Astrocyte (in vitro differentiated cells and primary cell): ENCODE data around the gene KASH5. TPM values are rescaled to one million over a fixed set of nuclear protein-coding genes. Genes with fewer than 3 reads are reported as not detected.

Experiments used
- DNase-seq: peaks from one replicate; pipeline ENCODE4 v3.0.0-alpha.2; 2010; ENCODE audit warnings: low read depth
- FAIRE-seq: peaks from 2 replicates; lab custom pipeline; 2011; peaks lifted over from hg19 to GRCh38; lab: Jason Lieb, UNC
- H2AFZ ChIP-seq: 2 replicates; pipeline ENCODE4 v1.6.0; 2012; ENCODE audit warnings: low read depth, low read length, inconsistent platforms
- H3K27ac ChIP-seq: 2 replicates; pipeline ENCODE4 v1.5.1; 2011; ENCODE audit warnings: low read depth, low read length, inconsistent platforms
- H3K27me3 ChIP-seq: 2 replicates; pipeline ENCODE4 v1.6.0; 2011; ENCODE audit warnings: low read length, inconsistent platforms; ENCODE audit not compliant: insufficient read depth
- H3K36me3 ChIP-seq: 2 replicates; pipeline ENCODE4 v1.5.1; 2011; ENCODE audit warnings: low read length, inconsistent platforms; ENCODE audit not compliant: insufficient read depth
- H3K4me1 ChIP-seq: 2 replicates; pipeline ENCODE4 v1.5.1; 2011; ENCODE audit warnings: low read length, inconsistent platforms; ENCODE audit not compliant: insufficient read depth
- H3K4me2 ChIP-seq: 2 replicates; pipeline ENCODE4 v1.6.0; 2012; ENCODE audit warnings: low read length, inconsistent platforms
- H3K4me3 ChIP-seq: 2 replicates; pipeline ENCODE4 v1.5.1; 2011; ENCODE audit warnings: low read depth, mild to moderate bottlenecking, low read length, inconsistent platforms; ENCODE audit not compliant: insufficient read depth
- H3K79me2 ChIP-seq: 2 replicates; pipeline ENCODE4 v1.6.0; 2012; ENCODE audit warnings: mild to moderate bottlenecking, low read length, inconsistent platforms; ENCODE audit not compliant: insufficient read depth
- H3K9ac ChIP-seq: 2 replicates; pipeline ENCODE4 v1.6.0; 2012; ENCODE audit warnings: mild to moderate bottlenecking, low read length, inconsistent platforms
- H3K9me3 ChIP-seq: 2 replicates; pipeline ENCODE4 v1.5.1; 2012; ENCODE audit warnings: low read depth, mild to moderate bottlenecking, low read length, inconsistent platforms; ENCODE audit not compliant: insufficient read depth
- H4K20me1 ChIP-seq: 2 replicates; pipeline ENCODE4 v1.6.0; 2012; ENCODE audit warnings: low read length, inconsistent platforms; ENCODE audit not compliant: insufficient read depth
- H3K27ac Mint-ChIP-seq: one replicate; pipeline ENCODE4 v1.8.0; 2021; ENCODE audit warnings: mild to moderate bottlenecking, mixed read lengths; ENCODE audit not compliant: unreplicated experiment
- H3K27me3 Mint-ChIP-seq: one replicate; pipeline ENCODE4 v1.8.0; 2021; ENCODE audit warnings: low read depth, mixed read lengths; ENCODE audit not compliant: unreplicated experiment
- H3K36me3 Mint-ChIP-seq: one replicate; pipeline ENCODE4 v1.8.0; 2021; ENCODE audit warnings: low read depth, mixed read lengths; ENCODE audit not compliant: unreplicated experiment
- H3K4me1 Mint-ChIP-seq: one replicate; pipeline ENCODE4 v1.8.0; 2021; ENCODE audit warnings: low read depth, mixed read lengths; ENCODE audit not compliant: unreplicated experiment
- H3K4me3 Mint-ChIP-seq: one replicate; pipeline ENCODE4 v1.8.0; 2021; ENCODE audit warnings: mild to moderate bottlenecking, moderate library complexity, mixed read lengths; ENCODE audit not compliant: unreplicated experiment
- H3K9me3 Mint-ChIP-seq: one replicate; pipeline ENCODE4 v1.8.0; 2021; ENCODE audit warnings: mild to moderate bottlenecking, mixed read lengths; ENCODE audit not compliant: unreplicated experiment
- CTCF ChIP-seq: IDR thresholded peaks from 2 replicates; pipeline ENCODE4 v1.5.1; 2011; ENCODE audit warnings: low read depth, mild to moderate bottlenecking, inconsistent platforms, low read length, moderate library complexity; ENCODE audit not compliant: insufficient read depth
- EZH2 ChIP-seq: IDR thresholded peaks from 2 replicates; pipeline ENCODE4 v1.6.1; 2012; ENCODE audit warnings: mild to moderate bottlenecking, low read length, inconsistent platforms; ENCODE audit not compliant: insufficient read depth
- total RNA-seq: library from RNA; stranded (reverse); gene quantifications from 2 replicates; pipeline ENCODE4 v1.2.1, GENCODE V29; 2021

Gene KASH5
- total RNA-seq, 1 donor from 2014 or later: not detected

GRCh38 chr19:49344505-49345423 lies 43.3 kb upstream of the KASH5 start:
- H3K36me3 Mint-ChIP-seq: peaks cover 45% of the 10 kb centered on the region

GRCh38 chr19:49347191-49347590 lies 40.9 kb upstream of the KASH5 start:
- no peaks in the 10 kb centered on the region for H3K4me1 Mint-ChIP-seq
- H3K4me3 ChIP-seq: no peak overlapping the region
- no peak overlapping the region for H3K4me2 ChIP-seq
- no peak overlapping the region for H3K9ac ChIP-seq
- H3K27ac ChIP-seq: no peak overlapping the region
- no peak overlapping the region for H3K27ac Mint-ChIP-seq
- H3K79me2 ChIP-seq: no peaks in the 10 kb centered on the region
- no peaks in the 10 kb centered on the region for H3K27me3 ChIP-seq
- no peaks in the 10 kb centered on the region for H3K9me3 Mint-ChIP-seq
- peaks cover 62% of the 10 kb centered on the region for H4K20me1 ChIP-seq
- H3K36me3 Mint-ChIP-seq: peaks cover 49% of the 10 kb centered on the region
- TF ChIP-seq CTCF (no peak), EZH2 (no peak)
- no peak for FAIRE-seq
- peaks cover 45% of the 10 kb centered on the region for H3K36me3 ChIP-seq
- H3K9me3 ChIP-seq: no peaks in the 10 kb centered on the region
- H3K4me1 ChIP-seq: no peaks in the 10 kb centered on the region
- DNase-seq: no peak
- no peak overlapping the region for H3K4me3 Mint-ChIP-seq
- no peaks in the 10 kb centered on the region for H3K27me3 Mint-ChIP-seq
- H2AFZ ChIP-seq: no peak overlapping the region

More at GRCh38 chr19:49344505-49345423, 43.3 kb upstream of the KASH5 start:
- Histone ChIP-seq H3K27ac (no peak overlapping the region), H3K27me3 (no peaks in the 10 kb centered on the region), H3K9me3 (no peaks in the 10 kb centered on the region), H3K4me2 (no peak overlapping the region), H3K79me2 (no peaks in the 10 kb centered on the region), H3K36me3 (peaks cover 43% of the 10 kb centered on the region), H2AFZ (no peak overlapping the region), H3K9ac (no peak overlapping the region), H3K4me3 (no peak overlapping the region), H3K4me1 (peaks cover under 1% of the 10 kb centered on the region), H4K20me1 (peaks cover 73% of the 10 kb centered on the region)
- Mint-ChIP-seq H3K27me3 (no peaks in the 10 kb centered on the region), H3K27ac (no peak overlapping the region), H3K9me3 (no peaks in the 10 kb centered on the region), H3K4me1 (no peaks in the 10 kb centered on the region), H3K4me3 (no peak overlapping the region)
- FAIRE-seq (no peak), DNase-seq (no peak)
- TF ChIP-seq EZH2: no peak
- no peak for TF ChIP-seq CTCF

- H3K36me3 ChIP-seq: peaks cover 44% of the 10 kb centered on the region
- H3K4me3 ChIP-seq: no peak overlapping the region
- H3K4me1 Mint-ChIP-seq: no peaks in the 10 kb centered on the region
- H3K9ac ChIP-seq: no peak overlapping the region
- peaks cover 43% of the 10 kb centered on the region for H3K36me3 Mint-ChIP-seq
- H3K27me3 Mint-ChIP-seq: no peaks in the 10 kb centered on the region
- H3K79me2 ChIP-seq: no peaks in the 10 kb centered on the region
- no peaks in the 10 kb centered on the region for H3K27me3 ChIP-seq
- peak; percentile 21 for TF ChIP-seq CTCF
- TF ChIP-seq EZH2: no peak
- peak; percentile 57 for DNase-seq
- H3K27ac Mint-ChIP-seq: no peak overlapping the region
- H4K20me1 ChIP-seq: peaks cover 55% of the 10 kb centered on the region
- H3K9me3 Mint-ChIP-seq: no peaks in the 10 kb centered on the region
- no peak overlapping the region for H3K27ac ChIP-seq
- H3K4me1 ChIP-seq: no peaks in the 10 kb centered on the region
- no peak overlapping the region for H3K4me3 Mint-ChIP-seq
- no peak overlapping the region for H2AFZ ChIP-seq
- peak; percentile 9 for FAIRE-seq
- H3K4me2 ChIP-seq: no peak overlapping the region
- H3K9me3 ChIP-seq: no peaks in the 10 kb centered on the region
Observed at GRCh38 chr19:49347835-49348234, 40.2 kb upstream of the KASH5 start.
